Measurements from ENCODE around the gene MEI1.

GRCh38 chr22:41700108-41700364, 733 bp downstream of the MEI1 start:
- TF ChIP-seq CTCF (optimal IDR thresholded peaks at IDR 0.05 in 1 of 3, IDR thresholded peaks at IDR 0.05 in 1 of 3, conservative IDR thresholded peaks at IDR 0.05 in 1 of 3; ENCODE audit: extremely low read depth in 1 of 3, insufficient read depth in 2 of 3, low read length in 3 of 3): no peak
- TF ChIP-seq EZH2 (IDR thresholded peaks at IDR 0.05; ENCODE audit: low read length): no peak
